ENCODE data around the gene P2RY2.
"Not testable (repeated sequence)": the region's sequence is repeated elsewhere in the genome, so short reads cannot be mapped to it uniquely, and the experiment has no call there.

Gene P2RY2

DNA sequence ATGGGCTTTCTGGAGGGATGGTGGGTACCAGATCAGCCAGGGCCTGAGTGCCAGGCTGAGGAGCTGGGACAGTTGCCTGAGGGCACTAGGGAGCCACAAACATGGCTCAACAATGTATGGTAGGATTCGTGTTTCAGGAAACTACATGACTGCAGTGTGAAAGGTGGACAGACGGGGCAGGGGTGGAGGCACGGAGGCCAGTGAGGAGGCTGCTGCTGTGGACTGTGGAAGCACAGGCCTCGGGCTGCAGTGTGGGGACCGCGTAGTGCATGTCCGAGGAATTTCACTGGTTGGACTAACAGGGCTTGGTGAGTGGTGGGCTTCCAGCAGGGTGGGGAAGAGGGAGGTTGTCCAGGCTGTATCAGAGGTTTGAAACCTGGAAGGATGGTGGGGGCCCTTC is 7.8 kb downstream of the P2RY2 start:
- in situ Hi-C loops (cut with MboI; ENCODE audit: low sequenced_read_pairs), result no loop called here

DNA sequence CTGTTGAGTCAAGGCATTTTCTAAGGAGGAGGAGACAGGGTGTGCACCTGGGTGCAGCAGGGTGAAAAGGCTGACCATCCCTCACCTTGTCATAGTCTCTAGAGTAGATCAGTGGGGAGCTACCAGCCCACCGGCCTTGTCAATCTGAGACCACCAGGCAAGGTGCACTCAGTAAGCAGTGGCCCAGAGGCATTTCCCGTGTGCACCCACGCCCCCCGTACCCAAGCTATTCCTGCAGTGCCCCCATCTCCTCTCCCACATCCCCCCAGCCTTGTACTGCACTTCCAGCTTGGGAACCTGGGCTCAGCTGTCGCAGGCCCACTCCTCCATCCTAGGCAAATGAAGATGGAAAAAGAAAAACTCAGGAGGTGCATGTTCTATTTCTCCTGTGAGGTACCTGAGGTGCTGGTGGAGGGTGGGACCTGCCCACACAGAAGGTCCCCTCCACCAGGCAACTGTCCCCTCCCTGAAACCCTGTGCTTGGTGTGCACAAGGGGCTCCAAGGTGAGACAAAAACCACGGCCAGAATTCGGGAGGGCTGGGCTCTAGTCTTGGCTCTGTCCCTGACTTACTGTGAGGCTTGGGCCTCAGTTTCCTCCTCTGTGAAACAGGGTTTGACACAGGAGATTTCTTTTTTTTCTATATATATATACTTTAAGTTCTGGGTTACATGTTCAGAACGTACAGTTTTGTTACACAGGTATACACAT is 8.4 kb downstream of the P2RY2 start:
- in situ Hi-C loops (cut with MboI; ENCODE audit: low sequenced_read_pairs), result no loop called here

DNA sequence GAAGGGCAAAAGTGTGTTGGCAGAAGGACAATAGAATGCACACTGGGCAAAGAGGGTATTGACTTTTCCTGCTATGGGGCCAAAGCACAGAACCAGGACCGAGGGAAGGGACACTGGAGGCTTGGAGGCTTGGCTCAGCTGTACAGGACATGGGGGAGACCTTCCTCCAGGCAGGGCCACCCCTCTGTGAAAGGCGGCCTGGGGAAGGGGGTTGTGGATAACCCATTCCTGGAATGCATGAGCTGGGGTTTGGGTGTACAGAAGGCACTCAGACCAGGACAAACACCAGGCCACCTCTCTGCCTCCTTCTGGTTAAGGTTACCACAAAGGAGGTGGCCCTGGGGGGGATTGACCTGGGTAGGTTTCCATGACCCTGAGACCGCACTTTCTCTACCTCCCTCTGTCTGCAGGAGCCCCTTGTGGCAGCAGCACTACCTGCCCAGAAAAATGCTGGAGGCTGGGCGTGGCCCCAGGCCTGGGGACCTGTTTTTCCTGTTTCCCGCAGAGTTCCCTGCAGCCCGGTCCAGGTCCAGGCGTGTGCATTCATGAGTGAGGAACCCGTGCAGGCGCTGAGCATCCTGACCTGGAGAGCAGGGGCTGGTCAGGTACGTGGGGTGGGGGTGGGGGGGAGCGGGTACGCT is 9.6 kb downstream of the P2RY2 start:
- in situ Hi-C loops (cut with MboI; ENCODE audit: low sequenced_read_pairs), result no loop called here

DNA sequence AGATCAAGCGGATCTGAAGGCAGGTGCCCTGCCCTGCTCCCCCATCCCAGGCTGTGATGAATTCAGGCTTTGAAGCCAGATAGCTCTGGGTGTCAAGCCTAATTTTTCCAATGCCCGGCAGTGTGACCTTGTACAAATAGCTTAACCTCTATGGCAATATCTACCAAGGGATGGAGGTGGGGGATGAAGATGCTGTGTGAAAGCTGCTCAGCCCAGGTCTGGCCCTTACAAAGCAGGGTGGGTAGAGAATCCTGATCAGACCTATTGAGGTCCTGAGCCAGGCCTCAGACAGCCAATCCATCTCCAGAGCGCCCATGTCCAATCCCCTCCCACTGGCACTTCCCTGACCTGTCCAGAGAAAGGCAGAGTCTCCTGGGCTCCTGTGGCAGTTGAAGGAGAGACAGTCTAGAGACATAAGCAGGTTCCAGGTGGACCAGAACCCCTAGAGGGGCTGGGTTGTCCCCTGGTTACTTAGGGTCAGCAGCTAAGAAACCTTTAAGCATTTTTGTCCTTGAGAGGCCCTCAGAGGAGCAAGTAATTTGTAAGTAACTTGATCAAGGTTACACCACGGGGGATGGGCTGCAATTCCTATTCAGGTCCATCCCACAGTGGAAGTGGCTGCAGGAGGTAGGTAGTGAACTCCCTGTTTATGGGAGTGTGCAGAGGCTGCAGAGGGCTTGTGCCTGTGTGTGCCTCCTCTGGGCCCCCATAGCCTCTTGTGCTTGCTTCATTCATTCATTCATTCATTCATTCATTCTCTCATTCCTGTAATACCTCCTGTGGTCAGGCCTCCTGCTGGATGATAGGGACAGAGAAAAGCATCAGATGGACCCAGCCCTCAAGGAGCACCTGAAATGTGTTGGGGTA is 10.4 kb downstream of the P2RY2 start:
- in situ Hi-C loops (cut with MboI; ENCODE audit: low sequenced_read_pairs), result no loop called here

DNA sequence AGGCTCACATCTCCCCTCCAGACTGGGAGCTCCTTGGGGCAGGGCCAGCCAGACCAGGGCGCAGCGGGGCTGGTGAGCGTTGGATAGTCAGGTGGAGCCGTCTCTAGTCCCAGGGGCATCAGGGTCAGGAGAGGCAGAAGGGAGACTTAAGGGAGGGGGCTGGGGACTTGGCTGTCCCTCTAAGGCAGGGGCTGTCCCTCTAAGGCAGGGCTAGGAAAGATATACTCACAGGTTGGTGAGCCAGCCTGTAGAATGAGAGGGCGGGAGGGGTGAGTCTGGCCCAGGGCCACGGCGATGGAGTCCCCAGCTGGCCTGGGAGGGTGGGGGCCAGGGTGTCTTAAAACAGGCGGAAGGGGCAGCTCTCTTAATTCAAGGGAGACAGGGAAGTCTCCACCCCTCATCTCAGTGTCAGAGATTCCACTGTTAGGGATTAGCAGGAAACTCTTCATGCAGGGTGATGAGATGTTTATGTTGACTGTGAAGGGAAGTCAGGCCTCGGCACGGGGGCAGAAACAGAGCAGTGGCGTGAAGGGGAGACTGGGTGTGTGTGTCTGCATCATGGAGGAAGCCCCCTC is 11.3 kb downstream of the P2RY2 start:
- in situ Hi-C loops (cut with MboI; ENCODE audit: low sequenced_read_pairs), result no loop called here

DNA sequence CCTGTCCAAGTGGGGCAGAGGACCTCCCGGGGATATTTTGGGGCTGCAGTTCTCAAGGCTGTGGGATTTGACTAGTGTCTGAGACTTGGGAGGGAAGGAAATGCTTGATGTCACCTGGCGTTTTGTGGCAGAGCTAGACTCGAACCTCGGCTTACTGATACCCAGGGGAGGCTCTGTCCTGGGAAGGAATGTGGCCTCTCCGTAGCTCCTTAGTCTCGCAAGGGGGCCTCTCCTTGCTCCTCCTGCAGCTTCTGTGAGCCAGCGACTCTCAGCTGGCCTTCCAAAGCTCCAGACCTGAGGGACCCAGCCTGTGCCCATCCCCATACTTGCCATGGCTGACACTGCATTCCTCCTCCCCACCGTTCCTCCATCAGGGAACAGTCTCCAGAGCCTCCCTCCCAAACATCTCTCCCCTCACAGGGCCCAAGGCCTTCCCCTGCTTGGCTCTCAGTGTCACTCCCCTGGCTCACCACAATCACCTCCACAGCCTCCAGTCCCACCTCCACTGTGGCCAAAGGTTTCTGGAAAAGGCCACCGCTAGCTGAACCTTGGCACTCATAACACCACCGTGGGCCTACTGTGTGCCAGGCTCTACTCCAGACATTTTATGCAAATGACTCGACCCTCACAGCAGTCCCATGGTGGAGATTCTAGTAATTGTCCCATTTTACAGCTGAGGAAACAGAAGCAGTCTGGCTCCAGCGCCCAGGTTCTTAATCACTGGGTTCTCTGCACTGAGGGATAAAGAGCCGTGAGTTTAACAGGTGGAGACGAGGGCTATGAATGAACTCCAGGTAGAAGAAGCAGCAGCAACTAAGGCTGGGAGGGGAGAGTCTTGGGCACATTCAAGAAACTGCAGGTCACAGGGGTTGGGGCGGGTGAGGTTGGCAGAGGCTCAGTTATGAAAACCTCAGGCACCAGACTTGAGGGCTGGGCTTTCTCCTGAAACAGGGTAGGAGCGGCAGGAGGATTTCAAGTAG is 12.1 kb downstream of the P2RY2 start:
- in situ Hi-C loops (cut with MboI; ENCODE audit: low sequenced_read_pairs), result no loop called here

DNA sequence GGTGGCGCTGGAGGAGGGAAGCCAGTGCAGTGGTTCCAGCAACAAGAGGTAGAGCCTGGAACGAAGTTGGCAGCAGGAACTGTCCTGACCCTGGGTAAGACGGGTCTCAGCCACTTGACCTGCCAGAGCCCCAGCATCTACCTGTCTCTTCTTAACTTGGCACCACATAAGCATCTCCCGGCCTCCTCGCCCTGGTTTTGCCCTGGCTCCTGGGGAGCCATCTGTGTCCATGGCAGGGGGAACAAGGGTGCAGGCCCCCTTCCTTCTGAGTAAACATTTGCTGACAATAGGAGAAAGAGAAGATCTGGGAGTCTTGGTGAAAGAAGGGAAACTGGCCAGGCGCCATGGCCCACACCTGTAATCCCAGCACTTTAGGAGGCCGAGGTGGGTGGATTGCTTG is 12.8 kb downstream of the P2RY2 start:
- in situ Hi-C loops (cut with MboI; ENCODE audit: low sequenced_read_pairs), result no loop called here

DNA sequence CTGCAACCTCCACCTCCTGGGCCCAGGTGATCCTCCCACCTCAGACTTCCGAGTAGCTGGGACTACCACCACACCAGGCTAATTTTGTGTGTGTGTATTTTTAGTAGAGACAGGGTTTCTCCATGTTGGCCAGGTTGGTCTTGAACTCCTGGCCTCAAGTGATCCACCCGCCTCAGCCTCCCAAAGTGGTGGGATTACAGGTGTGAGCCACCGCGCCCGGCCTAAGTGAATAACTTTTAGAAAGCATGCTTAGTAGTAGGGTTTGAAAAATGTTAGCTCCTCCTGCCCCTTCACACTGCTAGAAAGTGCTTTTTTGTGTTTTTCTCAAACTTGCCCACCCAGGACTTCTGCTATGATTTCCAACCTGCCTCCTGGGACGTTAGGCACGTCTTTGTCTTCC is 14.4 kb downstream of the P2RY2 start:
- in situ Hi-C loops (cut with MboI; ENCODE audit: low sequenced_read_pairs), result not testable (repeated sequence)

DNA sequence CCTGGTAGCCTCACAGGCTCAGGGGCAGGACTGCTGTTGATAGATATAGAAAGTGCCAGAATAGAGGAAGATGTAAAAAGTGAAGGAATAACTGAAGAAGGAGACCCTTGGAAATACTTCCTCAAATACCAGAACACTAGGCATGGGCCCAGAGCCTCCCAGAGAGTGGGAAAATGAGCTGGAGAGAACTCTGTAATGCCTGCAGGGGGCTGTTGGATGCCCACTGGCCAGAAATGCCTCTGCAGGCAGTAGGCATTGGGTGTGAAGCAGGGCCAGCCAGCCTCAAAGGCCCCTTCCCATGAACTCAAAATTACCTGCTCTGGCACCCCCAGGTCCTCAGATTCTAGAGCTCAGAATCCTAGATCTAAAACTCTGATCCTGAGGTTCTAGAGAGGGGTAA is 15.1 kb downstream of the P2RY2 start:
- in situ Hi-C loops (cut with MboI; ENCODE audit: low sequenced_read_pairs), result no loop called here

DNA sequence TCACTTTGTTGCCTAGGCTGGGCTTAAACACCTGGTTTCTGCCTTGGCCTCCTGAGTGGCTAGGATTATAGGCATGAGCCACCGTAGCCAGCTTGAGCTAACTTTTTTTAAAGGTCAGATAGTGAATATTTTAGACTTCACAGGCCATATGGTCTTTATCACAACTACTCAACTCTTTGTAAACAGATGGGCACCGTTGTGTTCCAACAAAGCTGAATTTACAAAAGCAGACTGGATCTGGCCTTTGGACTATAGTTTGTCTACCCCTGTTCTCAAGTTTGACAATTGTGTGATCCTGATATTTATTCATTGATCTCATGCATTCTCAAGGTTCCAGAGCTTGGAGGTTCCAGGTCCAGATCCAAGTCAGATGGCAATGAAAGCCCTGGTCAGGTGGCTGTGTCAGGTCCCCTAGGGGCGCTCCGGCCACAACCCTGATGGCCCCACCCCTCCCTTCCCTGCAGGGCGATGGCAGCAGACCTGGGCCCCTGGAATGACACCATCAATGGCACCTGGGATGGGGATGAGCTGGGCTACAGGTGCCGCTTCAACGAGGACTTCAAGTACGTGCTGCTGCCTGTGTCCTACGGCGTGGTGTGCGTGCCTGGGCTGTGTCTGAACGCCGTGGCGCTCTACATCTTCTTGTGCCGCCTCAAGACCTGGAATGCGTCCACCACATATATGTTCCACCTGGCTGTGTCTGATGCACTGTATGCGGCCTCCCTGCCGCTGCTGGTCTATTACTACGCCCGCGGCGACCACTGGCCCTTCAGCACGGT is 15.8 kb downstream of the P2RY2 start:
- in situ Hi-C loops (cut with MboI; ENCODE audit: low sequenced_read_pairs), result no loop called here

DNA sequence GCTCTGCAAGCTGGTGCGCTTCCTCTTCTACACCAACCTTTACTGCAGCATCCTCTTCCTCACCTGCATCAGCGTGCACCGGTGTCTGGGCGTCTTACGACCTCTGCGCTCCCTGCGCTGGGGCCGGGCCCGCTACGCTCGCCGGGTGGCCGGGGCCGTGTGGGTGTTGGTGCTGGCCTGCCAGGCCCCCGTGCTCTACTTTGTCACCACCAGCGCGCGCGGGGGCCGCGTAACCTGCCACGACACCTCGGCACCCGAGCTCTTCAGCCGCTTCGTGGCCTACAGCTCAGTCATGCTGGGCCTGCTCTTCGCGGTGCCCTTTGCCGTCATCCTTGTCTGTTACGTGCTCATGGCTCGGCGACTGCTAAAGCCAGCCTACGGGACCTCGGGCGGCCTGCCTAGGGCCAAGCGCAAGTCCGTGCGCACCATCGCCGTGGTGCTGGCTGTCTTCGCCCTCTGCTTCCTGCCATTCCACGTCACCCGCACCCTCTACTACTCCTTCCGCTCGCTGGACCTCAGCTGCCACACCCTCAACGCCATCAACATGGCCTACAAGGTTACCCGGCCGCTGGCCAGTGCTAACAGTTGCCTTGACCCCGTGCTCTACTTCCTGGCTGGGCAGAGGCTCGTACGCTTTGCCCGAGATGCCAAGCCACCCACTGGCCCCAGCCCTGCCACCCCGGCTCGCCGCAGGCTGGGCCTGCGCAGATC is 16.5 kb downstream of the P2RY2 start:
- in situ Hi-C loops (cut with MboI; ENCODE audit: low sequenced_read_pairs), result no loop called here

DNA sequence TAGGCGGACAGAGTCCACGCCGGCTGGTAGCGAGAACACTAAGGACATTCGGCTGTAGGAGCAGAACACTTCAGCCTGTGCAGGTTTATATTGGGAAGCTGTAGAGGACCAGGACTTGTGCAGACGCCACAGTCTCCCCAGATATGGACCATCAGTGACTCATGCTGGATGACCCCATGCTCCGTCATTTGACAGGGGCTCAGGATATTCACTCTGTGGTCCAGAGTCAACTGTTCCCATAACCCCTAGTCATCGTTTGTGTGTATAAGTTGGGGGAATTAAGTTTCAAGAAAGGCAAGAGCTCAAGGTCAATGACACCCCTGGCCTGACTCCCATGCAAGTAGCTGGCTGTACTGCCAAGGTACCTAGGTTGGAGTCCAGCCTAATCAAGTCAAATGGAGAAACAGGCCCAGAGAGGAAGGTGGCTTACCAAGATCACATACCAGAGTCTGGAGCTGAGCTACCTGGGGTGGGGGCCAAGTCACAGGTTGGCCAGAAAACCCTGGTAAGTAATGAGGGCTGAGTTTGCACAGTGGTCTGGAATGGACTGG is 17.2 kb downstream of the P2RY2 start:
- in situ Hi-C loops (cut with MboI; ENCODE audit: low sequenced_read_pairs), result no loop called here

DNA sequence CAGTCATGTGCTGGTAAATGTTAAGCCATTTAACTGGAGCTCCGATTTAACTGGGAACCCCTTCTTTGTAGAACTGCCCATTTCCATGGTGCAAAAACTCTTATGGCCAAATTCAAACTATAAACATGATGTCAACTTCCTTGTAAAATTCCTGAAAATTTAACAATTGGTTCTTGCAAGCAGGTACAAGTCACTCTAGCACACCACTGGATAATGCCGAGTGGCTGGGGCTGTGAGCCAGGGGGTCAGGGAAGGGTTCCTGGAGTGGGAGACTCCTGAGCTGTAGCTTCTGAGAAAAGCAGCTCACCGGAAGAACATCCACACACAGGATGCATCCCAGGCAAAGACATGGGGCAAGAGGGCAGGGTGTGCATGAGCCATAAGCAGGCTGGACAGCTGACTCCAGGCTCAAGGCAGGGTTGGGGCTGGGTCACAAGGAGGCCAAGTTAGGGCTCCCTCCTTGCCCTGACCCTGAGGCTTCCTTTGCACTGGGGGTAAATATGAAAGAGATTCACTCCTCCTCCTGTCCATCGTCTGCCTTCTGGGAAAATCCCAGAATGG is 18.2 kb downstream of the P2RY2 start:
- in situ Hi-C loops (cut with MboI; ENCODE audit: low sequenced_read_pairs), result no loop called here

DNA sequence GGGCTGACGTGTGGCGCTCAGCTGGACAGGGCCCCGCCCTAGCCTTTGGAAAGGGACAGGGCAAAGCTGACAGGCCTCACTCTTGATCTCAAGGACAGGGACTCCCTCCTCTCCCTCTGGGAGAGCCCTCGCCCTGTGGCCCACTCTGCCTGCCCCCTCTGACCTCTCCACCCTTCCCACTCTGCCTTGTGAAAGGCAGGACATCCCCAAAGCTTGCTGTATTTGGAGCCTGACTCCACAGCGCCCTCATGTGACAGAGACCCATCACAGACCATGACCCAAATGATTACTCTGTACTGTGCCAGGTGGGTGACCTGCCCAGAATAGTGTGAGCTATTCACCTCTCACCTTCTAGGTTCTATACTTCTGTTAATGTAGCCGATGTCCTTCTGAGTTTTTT is 18.8 kb downstream of the P2RY2 start:
- in situ Hi-C loops (cut with MboI; ENCODE audit: low sequenced_read_pairs), result no loop called here

DNA sequence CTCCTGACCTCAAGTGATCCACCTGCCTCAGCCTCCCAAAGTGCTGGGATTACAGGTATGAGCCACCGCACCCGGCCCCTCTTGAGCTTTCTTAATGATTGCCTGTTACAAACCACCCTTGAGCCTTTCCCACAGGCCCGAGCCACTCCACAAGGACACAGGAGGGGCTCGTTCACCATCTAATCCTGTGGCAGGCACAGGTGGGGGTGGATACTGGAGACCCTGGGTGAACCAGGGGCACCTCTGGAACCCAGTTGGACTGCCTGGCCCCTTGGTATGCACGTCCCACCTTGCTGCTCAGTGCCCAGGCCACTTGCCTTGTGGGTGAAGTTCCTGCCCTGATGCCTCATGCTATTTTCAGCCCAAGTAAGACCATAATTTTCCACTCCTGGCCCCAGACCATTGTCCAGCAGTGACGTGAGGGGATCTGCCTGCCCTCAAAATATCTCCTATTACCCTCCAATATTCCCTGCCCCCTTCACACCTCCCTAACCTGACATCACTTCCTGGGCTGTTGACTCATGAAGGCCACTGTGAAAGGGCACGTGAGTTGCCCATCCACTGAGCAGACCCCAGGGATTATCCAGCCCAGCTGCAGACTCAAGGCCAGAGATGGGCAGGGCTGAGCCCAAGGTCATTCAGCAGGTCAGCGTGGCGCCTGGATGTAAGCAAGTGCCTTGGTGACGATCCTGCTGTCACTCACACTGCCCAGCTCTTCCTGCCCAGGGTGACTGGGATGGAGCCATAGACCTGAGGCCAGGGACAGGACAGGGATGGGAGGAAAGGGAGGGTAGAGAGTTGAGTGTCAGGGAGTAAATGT is 19.6 kb downstream of the P2RY2 start:
- in situ Hi-C loops (cut with MboI; ENCODE audit: low sequenced_read_pairs), result no loop called here

DNA sequence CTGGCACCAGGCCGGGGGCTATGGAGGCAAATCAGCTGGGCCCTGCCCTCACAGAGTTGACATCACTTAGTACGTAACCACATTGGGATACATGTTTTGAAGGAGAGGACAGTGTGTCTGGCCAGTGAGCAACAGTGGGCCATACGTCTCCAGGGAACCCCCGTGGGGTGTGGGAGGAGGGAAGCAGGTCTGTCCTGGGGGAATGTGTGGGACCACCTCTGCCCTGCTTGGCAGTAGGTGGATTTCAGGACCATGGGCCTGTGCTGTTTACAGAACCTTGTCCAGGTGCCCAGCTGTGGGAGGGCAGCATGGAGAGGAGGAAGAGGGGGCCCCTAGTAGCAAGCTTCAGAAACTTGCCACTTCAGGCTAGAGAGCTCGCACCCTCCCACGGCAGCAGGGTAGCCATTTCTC is 21.0 kb downstream of the P2RY2 start:
- in situ Hi-C loops (cut with MboI; ENCODE audit: low sequenced_read_pairs), result no loop called here

DNA sequence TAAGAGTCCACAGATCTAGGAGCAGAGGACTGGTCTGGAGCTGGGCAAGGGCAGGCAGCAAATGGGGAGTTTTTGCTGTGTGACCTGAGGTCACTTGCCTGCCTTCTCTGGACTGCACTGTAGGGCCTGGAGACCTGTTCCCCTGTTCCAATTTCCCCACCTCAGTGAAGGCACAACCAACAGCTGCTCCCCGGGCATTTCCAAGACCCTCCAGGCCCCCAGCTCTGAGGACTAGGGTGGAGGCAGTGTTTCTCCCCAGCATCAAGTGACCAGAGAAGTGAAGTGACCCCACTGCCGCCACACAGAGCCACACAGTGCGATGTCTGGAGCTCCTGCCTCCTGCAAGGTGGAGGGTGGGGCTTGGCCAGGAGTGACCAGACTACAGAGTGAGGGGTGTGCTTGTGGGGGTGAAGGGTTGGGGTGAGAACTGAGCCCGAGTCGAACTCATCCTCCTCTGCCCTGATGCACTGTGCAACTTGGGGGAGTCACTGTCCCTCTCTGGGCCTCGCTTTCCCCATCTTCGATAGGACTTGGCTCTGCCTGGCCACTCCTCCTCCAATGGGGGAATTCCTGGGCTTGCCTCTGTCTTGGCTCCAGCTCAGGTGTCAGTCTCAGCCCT is 21.6 kb downstream of the P2RY2 start:
- in situ Hi-C loops (cut with MboI; ENCODE audit: low sequenced_read_pairs), result loop anchor here (5.0 kb wide), 1 partner anchor 52 kb away; no protein-coding TSS in a partner anchor

Data from HL-60/S4 treated with phorbol 12-myristate 13-acetate at 8.2 ng/mL for 4 days and 3 days (cell line).